GM18498 (cell line): ENCODE results near the gene EHD4.

Experiments
- ATAC-seq: cut with Tn5 transposase; IDR thresholded peaks from one replicate; pipeline ENCODE4 v1.9.1; 2021; ENCODE audit warnings: mild to moderate bottlenecking, moderate library complexity; ENCODE audit not compliant: unreplicated experiment

Gene EHD4

DNA sequence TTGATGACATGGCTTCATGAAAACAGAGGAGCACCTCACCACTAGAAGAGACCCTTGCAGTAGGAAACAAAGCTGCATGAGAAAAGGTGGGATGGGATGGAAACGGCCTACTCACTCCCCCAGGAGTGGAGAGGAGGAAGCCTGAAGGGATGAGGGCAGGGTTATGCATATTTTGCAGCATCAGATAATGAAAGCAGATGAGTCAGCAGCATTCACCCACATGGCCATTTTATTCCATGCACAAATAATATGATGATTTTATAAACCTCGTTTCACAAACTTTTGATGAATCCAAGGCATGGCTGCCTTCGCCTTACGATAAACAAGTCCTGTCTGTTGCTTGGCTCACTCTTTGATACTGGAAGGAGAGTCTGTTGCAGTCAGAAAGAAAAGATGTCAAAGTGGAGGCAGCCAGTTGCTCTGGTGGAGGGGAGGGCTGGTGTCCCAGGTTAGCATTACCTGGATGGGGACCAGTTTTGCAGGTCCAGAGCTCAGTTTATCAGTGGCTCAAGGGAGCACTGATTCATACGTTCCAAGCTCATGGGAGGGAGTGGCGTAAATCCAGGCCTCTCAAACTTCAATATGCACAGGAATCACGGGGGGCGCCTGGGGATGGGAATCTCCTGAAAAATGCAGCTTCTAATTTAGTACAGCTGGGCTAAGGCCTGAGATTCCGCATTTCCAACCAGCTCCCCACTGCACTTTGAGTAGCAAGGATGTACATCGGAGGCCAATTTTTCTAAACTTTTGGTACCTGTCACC lies 9.2 kb upstream of the EHD4 start:
- no peak for ATAC-seq

- ATAC-seq: no peak
Observed at GRCh38 chr15:41980654-41981323, 8.4 kb upstream of the EHD4 start.

DNA sequence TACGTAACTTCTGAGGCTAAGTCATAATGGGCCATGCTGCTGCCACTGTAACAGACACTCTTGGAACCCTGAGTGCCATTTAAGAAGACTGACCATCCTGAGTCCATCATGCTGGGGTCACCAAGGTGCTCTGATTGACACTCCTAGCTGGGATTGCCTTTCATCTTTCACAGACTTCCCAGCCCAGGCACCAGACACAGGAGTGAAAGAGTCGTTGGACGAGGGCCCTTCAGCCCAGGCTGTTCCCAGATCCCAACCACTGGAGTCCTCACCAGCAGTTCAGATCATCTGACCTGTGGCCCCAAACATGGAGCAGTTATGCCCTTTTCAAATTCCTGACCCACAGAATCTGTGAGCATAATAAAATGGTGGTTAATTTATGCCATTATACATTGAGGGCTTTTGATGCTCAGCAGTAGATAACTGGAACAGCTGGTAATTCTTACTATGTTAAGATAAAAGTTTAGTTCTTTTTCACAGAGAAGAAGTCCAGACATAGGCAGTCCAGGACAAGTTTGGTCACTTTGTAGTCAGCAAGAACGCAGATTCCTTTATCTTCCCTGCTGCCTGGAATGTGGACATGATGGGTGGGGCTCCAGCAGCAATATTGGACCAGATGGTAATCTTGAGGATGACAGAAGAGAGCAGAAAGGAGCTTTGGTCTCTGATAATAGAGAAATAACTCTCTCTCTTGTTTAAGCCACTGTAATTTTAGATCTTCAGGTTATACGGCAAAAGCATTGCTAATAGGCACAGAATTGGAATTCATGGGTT lies 7.3 kb upstream of the EHD4 start:
- no peak for ATAC-seq

DNA sequence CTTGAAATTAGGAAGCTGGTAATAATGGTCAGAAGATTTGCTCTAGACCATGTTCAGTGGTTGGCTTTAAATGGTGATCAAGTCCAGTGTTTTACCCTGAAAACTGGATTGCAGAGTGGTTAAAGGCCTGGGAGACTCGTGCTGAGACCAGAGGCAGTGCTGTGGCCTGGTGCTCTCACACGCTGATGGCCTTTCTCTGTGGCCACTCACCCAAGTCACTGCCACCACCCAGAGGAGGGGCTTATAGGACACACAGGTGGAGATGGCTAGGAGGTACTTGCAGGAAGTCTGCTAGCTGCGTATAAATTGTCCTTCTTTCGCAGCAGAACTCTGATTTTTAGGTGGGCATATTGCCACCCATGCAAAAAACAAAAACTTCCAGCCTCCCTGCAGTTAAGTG lies 6.2 kb upstream of the EHD4 start:
- no peak for ATAC-seq

DNA sequence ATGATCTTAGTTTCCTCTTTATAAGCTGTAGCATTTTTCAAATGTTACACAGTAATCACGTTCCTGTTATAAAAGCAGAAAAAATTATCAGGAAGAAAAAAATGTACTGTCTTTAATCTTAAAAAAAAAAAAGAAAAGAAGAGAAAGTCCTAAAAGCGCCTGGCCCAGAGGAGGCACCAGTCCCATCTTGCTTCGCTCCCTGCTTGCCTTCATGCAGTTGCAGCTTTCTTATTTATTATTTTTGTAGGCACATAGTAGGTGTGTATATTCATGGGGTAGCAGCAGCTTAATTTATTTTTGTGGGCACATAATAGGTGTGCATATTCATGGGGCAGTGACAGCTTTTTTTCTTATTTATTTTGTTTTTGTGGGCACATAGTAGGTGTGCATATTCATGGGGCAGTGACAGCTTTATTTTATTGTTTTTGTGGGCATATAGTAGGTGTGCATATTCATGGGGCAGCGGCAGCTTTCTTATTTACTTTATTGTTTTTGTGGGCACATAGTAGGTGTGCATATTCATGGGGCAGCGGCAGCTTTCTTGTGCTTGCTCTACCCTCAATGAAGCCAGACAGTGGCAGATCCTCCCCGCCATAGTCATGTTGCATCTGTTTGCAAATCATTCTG lies 5.5 kb upstream of the EHD4 start:
- no peak for ATAC-seq

- ATAC-seq: no peak
Observed at GRCh38 chr15:41975669-41976068, 3.3 kb upstream of the EHD4 start.

- no peak for ATAC-seq
Observed at GRCh38 chr15:41974041-41974440, 1.7 kb upstream of the EHD4 start.

GRCh38 chr15:41971895-41972252 lies 483 bp downstream of the EHD4 start:
- peak; percentile 30 for ATAC-seq

DNA sequence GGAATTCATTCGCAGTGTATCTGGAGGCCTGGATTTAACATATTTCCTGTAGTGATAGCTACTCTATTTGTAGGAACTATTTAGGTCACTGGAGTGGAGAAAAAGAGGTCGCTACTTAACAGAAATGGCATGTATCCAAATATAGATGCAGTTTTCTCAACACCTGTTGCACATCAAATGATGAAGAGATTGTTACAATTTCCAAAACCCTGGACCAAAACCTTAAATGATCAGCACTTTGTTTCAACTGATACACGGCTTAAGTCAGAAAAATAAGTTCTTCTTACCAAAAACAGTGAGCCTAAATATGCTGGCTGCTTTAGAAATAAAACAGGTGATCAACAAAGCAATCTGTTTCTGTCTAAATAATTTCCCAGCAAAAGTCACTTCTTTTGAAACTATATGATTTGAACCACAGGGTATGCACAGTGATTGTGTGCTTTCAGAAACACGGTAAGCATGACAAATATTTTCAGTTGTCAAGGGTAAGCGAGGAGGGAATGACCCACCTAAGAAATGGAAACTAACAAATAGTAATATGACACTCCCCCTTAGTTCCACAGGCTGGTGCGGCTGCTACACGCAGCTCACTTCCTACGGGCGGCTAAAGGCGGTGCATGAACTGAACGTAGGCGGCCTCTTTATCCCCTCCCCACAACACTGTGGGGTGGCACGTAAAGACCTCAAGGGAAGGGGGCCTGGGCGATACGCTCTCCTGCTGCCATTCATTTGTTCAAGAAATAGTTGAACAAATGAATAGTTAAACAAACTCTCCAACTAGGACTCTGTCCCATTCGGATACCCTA lies 1.1 kb downstream of the EHD4 start:
- peak; percentile 44 for ATAC-seq

GRCh38 chr15:41970456-41970855 lies 1.9 kb downstream of the EHD4 start:
- no peak for ATAC-seq

GRCh38 chr15:41969851-41970431 lies 2.4 kb downstream of the EHD4 start:
- no peak for ATAC-seq

- no peak for ATAC-seq
Observed at GRCh38 chr15:41968701-41969100, 3.7 kb downstream of the EHD4 start.

DNA sequence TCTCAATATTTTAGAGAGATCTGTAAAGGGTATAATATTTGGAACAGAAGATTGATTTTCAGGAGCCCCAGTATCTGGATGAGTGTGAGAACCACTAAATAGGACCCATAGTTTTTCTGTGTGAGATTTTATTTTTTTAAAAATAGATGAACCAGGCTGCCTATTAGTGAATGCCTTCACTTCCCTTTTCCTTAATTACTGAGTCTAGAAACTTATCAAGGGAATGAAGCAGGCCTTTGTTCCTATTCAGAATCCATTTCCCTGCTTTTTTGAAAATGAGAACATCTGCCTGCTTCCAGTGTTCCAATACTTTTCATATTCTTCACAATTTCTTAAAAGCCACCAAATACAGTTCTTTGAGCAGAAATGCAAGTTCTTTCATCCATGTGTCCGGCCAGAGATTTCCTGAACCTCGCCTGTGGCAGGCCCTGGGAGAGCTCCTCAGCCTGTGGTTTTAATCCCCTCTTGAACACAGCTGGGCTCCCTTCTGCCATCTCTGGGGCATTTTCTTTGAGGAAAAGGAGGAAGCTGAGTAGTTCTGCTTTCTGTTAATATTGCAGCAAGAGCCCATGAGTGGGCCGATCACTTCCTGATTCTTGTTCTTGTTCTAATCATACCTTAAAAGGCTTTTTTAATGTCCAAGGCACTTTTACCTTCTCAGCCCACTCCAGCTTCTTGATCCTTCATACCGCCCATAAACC lies 4.7 kb downstream of the EHD4 start:
- no peak for ATAC-seq

- no peak for ATAC-seq
Observed at GRCh38 chr15:41966920-41967465, 5.4 kb downstream of the EHD4 start.

DNA sequence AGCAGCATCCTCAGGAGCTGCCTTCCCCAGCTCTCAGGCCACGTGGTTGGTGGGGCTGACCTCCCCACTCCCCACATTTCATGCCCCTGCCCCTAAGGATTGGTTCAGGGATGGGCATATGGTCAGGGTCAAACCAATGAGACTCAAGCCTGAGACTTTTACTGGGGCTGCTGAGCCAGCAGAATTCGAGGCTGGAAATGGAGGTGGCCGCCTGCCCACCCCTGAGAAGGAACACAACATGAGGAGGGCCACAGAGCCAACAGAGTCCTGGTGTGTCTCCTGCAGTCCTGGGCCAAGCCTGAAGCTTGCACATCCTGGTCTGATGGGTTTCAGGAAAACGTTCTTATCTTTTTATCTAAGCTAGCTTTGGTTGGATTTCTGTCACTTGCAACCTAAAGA lies 5.9 kb downstream of the EHD4 start:
- no peak for ATAC-seq

DNA sequence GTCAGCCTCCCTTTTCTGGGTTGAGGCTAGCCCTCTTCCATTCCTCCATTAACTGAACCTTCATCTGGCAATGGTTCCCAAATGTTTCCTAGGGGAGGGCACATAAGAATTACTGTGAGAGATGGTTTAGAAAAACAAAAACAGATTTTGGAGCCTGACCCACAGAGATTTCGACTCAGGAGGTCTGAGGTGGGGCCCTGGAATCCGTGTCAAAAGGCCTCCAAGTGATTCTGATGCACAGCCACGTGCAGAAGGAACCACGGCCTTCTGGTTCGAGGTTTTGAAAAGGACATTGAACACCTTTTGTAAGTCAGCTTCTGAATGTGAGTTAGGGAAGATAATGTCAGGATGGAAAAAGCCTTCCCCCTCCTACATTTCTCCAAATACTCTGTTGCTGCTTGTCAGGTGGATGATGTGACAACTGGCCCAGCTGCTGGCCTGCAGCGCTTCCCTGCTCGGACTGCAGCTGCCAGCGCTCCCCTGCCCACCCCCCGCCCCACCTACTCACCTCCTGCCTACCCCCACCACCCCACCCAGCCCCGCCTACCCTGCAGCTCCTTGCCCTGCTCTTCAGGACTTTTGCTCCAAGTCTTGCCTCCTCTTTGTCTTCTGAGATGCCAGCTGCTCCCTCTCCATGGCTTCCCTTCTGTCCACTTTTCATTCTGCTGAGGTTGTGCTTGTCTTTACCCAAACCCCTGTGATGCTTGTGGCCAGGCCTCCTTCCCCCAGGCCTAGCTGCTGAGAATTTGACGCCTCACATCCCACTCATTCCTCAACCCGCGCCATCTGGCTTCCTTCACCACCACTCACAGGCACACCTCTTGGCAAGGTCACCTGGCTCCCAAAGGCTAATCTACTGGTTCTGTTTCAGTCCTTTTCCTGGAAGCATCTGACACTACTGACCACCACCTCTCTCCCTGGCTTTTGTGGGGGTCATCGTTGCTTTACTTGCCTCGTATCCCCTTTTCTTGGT lies 6.6 kb downstream of the EHD4 start:
- ATAC-seq: no peak

DNA sequence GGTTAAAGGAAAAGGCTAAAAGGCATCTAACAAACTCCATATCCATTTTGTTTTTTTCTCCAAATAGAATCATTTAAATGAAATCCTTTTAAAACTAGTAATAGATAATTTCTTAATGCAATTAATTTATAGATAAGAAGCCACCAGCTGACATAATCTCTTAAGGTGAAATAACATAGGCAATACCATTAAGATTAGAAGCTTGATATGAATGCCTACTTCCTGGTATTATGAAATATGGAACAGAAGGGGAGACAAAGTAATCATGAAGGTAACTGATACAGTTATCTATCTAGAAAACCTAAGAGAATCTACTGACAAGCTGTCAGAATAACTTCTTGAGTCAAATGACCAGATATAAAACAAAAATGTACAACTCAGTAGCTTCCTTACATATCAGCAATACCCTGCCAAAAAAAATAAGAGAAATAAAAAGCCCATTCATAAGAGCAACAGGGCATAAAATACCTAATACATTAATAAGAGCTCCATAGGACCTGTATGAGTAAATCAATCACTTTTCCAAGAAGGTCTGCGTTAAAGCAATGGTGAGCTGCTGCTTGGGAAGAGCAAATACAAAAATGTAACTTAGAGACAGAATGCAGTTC lies 10.7 kb downstream of the EHD4 start:
- ATAC-seq: no peak

GRCh38 chr15:41961001-41961518 lies 11.3 kb downstream of the EHD4 start:
- no peak for ATAC-seq
